Thyroid gland (tissue), 4 donors: Measurements from ENCODE around the gene LLCFC1.

Source experiments
- POLR2A ChIP-seq, 2 donors: fragments of 450-650 bp; IDR thresholded peaks; one replicate each; pipeline ENCODE4 v1.6.1; 2017; ENCODE audit warnings: antibody characterized with exemption in 2 of 2, mild to moderate bottlenecking in 2 of 2, moderate library complexity in 1 of 2
- TF ChIP-seq, protein P1 (sequence below), 6 experiments: fragments of 200-600 bp in 3 of 6; fragments of 450-650 bp in 3 of 6; sonication (generic) in 3 of 6; IDR thresholded peaks; one replicate each; pipeline ENCODE4 v1.5.1; 2016 to 2019; ENCODE audit warnings: antibody characterized with exemption in 6 of 6, mild to moderate bottlenecking in 2 of 6, inconsistent platforms in 1 of 6, moderate library complexity in 1 of 6

- TF ChIP-seq, protein P1, sequence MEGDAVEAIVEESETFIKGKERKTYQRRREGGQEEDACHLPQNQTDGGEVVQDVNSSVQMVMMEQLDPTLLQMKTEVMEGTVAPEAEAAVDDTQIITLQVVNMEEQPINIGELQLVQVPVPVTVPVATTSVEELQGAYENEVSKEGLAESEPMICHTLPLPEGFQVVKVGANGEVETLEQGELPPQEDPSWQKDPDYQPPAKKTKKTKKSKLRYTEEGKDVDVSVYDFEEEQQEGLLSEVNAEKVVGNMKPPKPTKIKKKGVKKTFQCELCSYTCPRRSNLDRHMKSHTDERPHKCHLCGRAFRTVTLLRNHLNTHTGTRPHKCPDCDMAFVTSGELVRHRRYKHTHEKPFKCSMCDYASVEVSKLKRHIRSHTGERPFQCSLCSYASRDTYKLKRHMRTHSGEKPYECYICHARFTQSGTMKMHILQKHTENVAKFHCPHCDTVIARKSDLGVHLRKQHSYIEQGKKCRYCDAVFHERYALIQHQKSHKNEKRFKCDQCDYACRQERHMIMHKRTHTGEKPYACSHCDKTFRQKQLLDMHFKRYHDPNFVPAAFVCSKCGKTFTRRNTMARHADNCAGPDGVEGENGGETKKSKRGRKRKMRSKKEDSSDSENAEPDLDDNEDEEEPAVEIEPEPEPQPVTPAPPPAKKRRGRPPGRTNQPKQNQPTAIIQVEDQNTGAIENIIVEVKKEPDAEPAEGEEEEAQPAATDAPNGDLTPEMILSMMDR (IDR thresholded peaks at IDR 0.05): no peak
- TF ChIP-seq POLR2A (IDR thresholded peaks at IDR 0.05): no peak
Observed at GRCh38 chr7:142927085-142927745, 12.1 kb upstream of the LLCFC1 start.
